ENCODE data around the gene GPC3.

Gene GPC3

DNA sequence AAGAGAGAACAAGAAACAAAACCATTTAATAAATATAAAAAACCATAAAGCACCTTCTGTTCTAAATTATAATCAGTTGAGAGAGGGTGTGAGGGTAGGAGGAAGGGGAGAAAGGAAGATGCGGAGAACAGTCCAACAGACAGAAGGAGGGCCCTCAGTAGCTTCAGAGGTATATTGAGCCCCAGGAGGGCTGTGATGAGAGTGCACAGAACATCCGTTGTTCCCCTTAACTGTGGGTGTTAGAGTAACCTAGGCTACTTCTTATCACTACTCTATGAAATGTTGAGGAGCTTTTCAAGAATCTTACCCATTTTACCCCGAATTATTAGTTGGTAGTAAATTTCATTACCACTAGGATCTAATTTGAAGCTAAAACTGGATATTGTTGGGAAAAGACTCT, 13.8 kb downstream of the GPC3 start:
- no peak overlapping the region for H3K27ac ChIP-seq
- no peak for TF ChIP-seq CTCF (IDR thresholded peaks at IDR 0.05; ENCODE audit: low read depth, low read length, missing control alignments)
- H3K4me3 ChIP-seq (ENCODE audit: low read depth, low read length): no peak overlapping the region
- in situ Hi-C loops (cut with HindIII; ENCODE audit: low pct_ligation_motif_present, low sequenced_read_pairs): no loop called here
- no peaks in the 10 kb centered on the region for H3K36me3 ChIP-seq (replicated peaks)
- no peaks in the 10 kb centered on the region for H3K27me3 ChIP-seq (replicated peaks)
- no peak for DNase-seq

DNA sequence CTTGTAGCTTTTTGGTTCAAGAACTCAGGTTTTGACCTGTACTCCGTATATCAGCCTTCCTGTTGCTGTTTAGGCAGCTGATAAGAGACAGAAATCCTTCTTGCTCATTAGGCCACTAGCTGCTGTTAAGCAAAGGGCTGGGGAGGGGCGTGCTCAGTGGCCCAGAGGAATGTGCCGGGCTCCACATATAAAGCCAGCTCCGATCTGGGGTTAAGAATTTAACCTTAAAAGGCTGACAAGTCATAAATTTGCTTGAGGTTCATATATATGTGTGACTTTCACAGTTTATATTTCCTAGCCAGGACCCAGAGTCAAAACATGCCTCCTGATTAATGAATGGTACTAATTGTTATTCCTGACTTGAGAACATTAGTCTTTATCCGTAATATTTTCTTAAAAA, 15.3 kb downstream of the GPC3 start:
- Histone ChIP-seq H3K27ac (no peak overlapping the region), H3K36me3 (replicated peaks) (no peaks in the 10 kb centered on the region), H3K27me3 (replicated peaks) (no peaks in the 10 kb centered on the region), H3K4me3 (ENCODE audit: low read depth, low read length) (no peak overlapping the region)
- in situ Hi-C loops (cut with HindIII; ENCODE audit: low pct_ligation_motif_present, low sequenced_read_pairs): no loop called here
- DNase-seq: no peak
- no peak for TF ChIP-seq CTCF (IDR thresholded peaks at IDR 0.05; ENCODE audit: low read depth, low read length, missing control alignments)

- DNase-seq: no peak
- no peak overlapping the region for H3K27ac ChIP-seq
- H3K4me3 ChIP-seq (ENCODE audit: low read depth, low read length): no peak overlapping the region
- in situ Hi-C loops (cut with HindIII; ENCODE audit: low pct_ligation_motif_present, low sequenced_read_pairs): no loop called here
- H3K27me3 ChIP-seq (replicated peaks): no peaks in the 10 kb centered on the region
- no peak for TF ChIP-seq CTCF (IDR thresholded peaks at IDR 0.05; ENCODE audit: low read depth, low read length, missing control alignments)
- no peaks in the 10 kb centered on the region for H3K36me3 ChIP-seq (replicated peaks)
Observed at GRCh38 chrX:133969191-133969590, 16.2 kb downstream of the GPC3 start.

DNA sequence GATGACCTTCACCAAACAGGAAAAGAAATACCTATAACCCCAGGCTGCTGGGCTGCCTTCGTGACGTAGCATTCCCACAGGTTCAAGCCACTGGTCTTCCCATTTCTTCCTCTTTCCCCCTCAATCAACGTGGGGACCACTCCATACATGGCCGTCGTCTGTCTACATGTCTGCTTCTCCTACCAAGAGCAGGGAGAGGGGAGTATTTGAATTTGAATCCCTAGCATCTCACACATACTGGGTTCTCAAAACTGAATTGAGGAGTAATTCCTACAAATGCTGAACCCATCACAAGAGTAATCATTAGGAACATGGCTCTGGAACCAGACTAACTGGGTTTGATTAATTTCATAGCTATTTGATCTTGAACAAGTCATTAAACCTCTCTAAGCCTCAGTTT, 17.3 kb downstream of the GPC3 start:
- Histone ChIP-seq H3K4me3 (ENCODE audit: low read depth, low read length) (no peak overlapping the region), H3K36me3 (replicated peaks) (no peaks in the 10 kb centered on the region), H3K27me3 (replicated peaks) (no peaks in the 10 kb centered on the region), H3K27ac (no peak overlapping the region)
- in situ Hi-C loops (cut with HindIII; ENCODE audit: low pct_ligation_motif_present, low sequenced_read_pairs): no loop called here
- no peak for TF ChIP-seq CTCF (IDR thresholded peaks at IDR 0.05; ENCODE audit: low read depth, low read length, missing control alignments)
- DNase-seq: no peak

GRCh38 chrX:133966199-133966598, 19.2 kb downstream of the GPC3 start:
- no peaks in the 10 kb centered on the region for H3K27me3 ChIP-seq (replicated peaks)
- TF ChIP-seq CTCF (IDR thresholded peaks at IDR 0.05; ENCODE audit: low read depth, low read length, missing control alignments): no peak
- in situ Hi-C loops (cut with HindIII; ENCODE audit: low pct_ligation_motif_present, low sequenced_read_pairs): no loop called here
- no peaks in the 10 kb centered on the region for H3K36me3 ChIP-seq (replicated peaks)
- H3K27ac ChIP-seq: no peak overlapping the region
- H3K4me3 ChIP-seq (ENCODE audit: low read depth, low read length): no peak overlapping the region
- DNase-seq: no peak

DNA sequence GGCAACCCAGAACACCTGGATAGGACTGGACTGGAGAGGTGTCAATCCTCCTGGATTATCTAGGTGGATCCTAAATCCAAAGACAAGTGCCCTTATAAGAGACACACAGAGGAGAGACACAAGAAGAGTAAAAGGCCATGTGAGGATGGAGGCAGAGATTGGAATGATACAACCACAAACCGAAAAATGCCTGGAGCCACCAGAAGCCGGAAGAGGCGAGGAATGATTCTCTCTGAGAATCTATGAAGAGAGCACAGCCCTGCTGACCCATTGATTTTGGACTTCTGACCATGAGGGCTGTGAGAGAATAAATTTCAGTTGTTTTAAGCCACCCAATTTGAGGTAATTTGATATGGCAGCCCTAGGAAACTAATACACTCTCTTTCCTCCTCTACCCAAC, 20.1 kb downstream of the GPC3 start:
- H3K27ac ChIP-seq: no peak overlapping the region
- H3K4me3 ChIP-seq (ENCODE audit: low read depth, low read length): no peak overlapping the region
- no peaks in the 10 kb centered on the region for H3K27me3 ChIP-seq (replicated peaks)
- no peaks in the 10 kb centered on the region for H3K36me3 ChIP-seq (replicated peaks)
- TF ChIP-seq CTCF (IDR thresholded peaks at IDR 0.05; ENCODE audit: low read depth, low read length, missing control alignments): no peak
- in situ Hi-C loops (cut with HindIII; ENCODE audit: low pct_ligation_motif_present, low sequenced_read_pairs): no loop called here
- DNase-seq: no peak

Data from brain microvascular endothelial cell (primary cell).